CD14-positive monocyte (primary cell): ENCODE results near the gene OR14I1. TPM values are rescaled to one million over a fixed set of nuclear protein-coding genes. Genes with fewer than 3 reads are reported as not detected.

Source experiments
- DNase-seq, 3 donors: peaks; one replicate each; pipeline ENCODE4 v3.0.0-alpha.2; 2011 to 2022
- H2AFZ ChIP-seq: 2 replicates; pipeline ENCODE4 v1.6.0; 2012; ENCODE audit warnings: mild to moderate bottlenecking, low read depth, low read length, inconsistent platforms; ENCODE audit not compliant: insufficient read depth, poor library complexity, severe bottlenecking
- H3K27ac ChIP-seq, 2 donors: 1 replicate in 1 of 2; 2 replicates in 1 of 2; pipeline ENCODE4 v1.5.1; 2012 to 2013; ENCODE audit warnings: low read length in 2 of 2, control low read depth in 1 of 2, inconsistent platforms in 1 of 2, low read depth in 1 of 2, mild to moderate bottlenecking in 1 of 2
- H3K27me3 ChIP-seq, 2 donors: one replicate each; pipeline versions ENCODE4 v1.6.0 to v1.6.1; 2011 to 2013; ENCODE audit warnings: low read length in 2 of 2; ENCODE audit not compliant: control insufficient read depth in 2 of 2, insufficient read depth in 2 of 2
- H3K36me3 ChIP-seq, 2 donors: replicated peaks in 1 of 2; 1 replicate in 1 of 2; 2 replicates in 1 of 2; pipeline versions ENCODE4 v1.5.1 to v1.6.1; 2012 to 2013; ENCODE audit warnings: low read length in 2 of 2, control low read depth in 1 of 2, inconsistent platforms in 1 of 2, mild to moderate bottlenecking in 1 of 2; ENCODE audit not compliant: insufficient read depth in 2 of 2, control insufficient read depth in 1 of 2
- H3K4me1 ChIP-seq, 2 donors: 1 replicate in 1 of 2; 2 replicates in 1 of 2; pipeline versions ENCODE4 v1.5.1 to v1.6.1; 2012 to 2013; ENCODE audit warnings: low read length in 2 of 2, control low read depth in 1 of 2, inconsistent platforms in 1 of 2, mild to moderate bottlenecking in 1 of 2, moderate library complexity in 1 of 2; ENCODE audit not compliant: insufficient read depth in 2 of 2, control insufficient read depth in 1 of 2
- H3K4me2 ChIP-seq: replicated peaks from 2 replicates; pipeline ENCODE3; 2012; ENCODE audit warnings: low read length, moderate library complexity, mild to moderate bottlenecking; ENCODE audit not compliant: poor library complexity, severe bottlenecking; ENCODE audit errors: extremely low read depth
- H3K4me3 ChIP-seq, 3 experiments: fragments of 200-600 bp in 1 of 3; sonication (generic) in 1 of 3; replicated peaks in 1 of 3; 1 replicate in 2 of 3; 2 replicates in 1 of 3; pipeline ENCODE4 v1.5.1; 2011 to 2013; ENCODE audit warnings: low read length in 3 of 3, mild to moderate bottlenecking in 3 of 3, control low read depth in 2 of 3, low read depth in 2 of 3, inconsistent platforms in 1 of 3, moderate library complexity in 1 of 3
- H3K79me2 ChIP-seq: 2 replicates; pipeline ENCODE4 v1.6.0; 2012; ENCODE audit warnings: mild to moderate bottlenecking, control low read depth, inconsistent platforms, low read length, moderate library complexity; ENCODE audit not compliant: insufficient read depth
- H3K9ac ChIP-seq: 2 replicates; pipeline ENCODE4 v1.6.0; 2017; ENCODE audit warnings: low read length, mild to moderate bottlenecking; ENCODE audit not compliant: insufficient read depth, poor library complexity, severe bottlenecking
- H3K9me3 ChIP-seq, 2 donors: replicated peaks in 1 of 2; 1 replicate in 1 of 2; 2 replicates in 1 of 2; pipeline versions ENCODE4 v1.5.1 to v1.6.1; 2012 to 2013; ENCODE audit warnings: low read length in 2 of 2, control low read depth in 1 of 2; ENCODE audit not compliant: control insufficient read depth in 1 of 2, insufficient read depth in 1 of 2
- H4K20me1 ChIP-seq: 2 replicates; pipeline ENCODE4 v1.6.0; 2012; ENCODE audit warnings: mild to moderate bottlenecking, low read length, control low read depth, moderate library complexity; ENCODE audit not compliant: insufficient read depth
- H3K27ac Mint-ChIP-seq, 7 donors: one replicate each; pipeline ENCODE4 v1.8.0; 2020; ENCODE audit warnings: mild to moderate bottlenecking in 7 of 7, mixed read lengths in 7 of 7, moderate library complexity in 6 of 7, inconsistent platforms in 2 of 7
- H3K27me3 Mint-ChIP-seq, 3 donors: one replicate each; pipeline ENCODE4 v1.8.0; 2021 to 2022; ENCODE audit warnings: low read depth in 3 of 3, mild to moderate bottlenecking in 3 of 3, mixed read lengths in 3 of 3, moderate library complexity in 3 of 3, inconsistent platforms in 1 of 3
- H3K36me3 Mint-ChIP-seq, 2 donors: one replicate each; pipeline ENCODE4 v1.8.0; 2020; ENCODE audit warnings: mixed read lengths in 2 of 2, inconsistent platforms in 1 of 2, mild to moderate bottlenecking in 1 of 2
- H3K4me1 Mint-ChIP-seq: one replicate; pipeline ENCODE4 v1.8.0; 2020; ENCODE audit warnings: mild to moderate bottlenecking, mixed read lengths
- H3K4me3 Mint-ChIP-seq, 2 donors: one replicate each; pipeline ENCODE4 v1.8.0; 2020; ENCODE audit warnings: mild to moderate bottlenecking in 2 of 2, mixed read lengths in 2 of 2, moderate library complexity in 1 of 2
- H3K9me3 Mint-ChIP-seq, 7 donors: one replicate each; pipeline ENCODE4 v1.8.0; 2020 to 2022; ENCODE audit warnings: mixed read lengths in 7 of 7, mild to moderate bottlenecking in 6 of 7, moderate library complexity in 6 of 7, inconsistent platforms in 2 of 7
- WGBS: methylation state at CpG from one replicate; pipeline ENCODE4 v1.1.5; 2013; ENCODE audit warnings: missing lambda C conversion rate; ENCODE audit not compliant: insufficient coverage; 5-methylcytosine and 5-hydroxymethylcytosine counted together
- intact Hi-C, 2 donors: fragments of 100-400 bp; cut with micrococcal nuclease; formaldehyde crosslinking; loops; one replicate each; pipeline versions ENCODE4 v1.15.0 to v1.15.1; 2023
- polyA plus RNA-seq, 3 donors: library from polyadenylated mRNA; depleted of rRNA in 1 of 3; unstranded in 2 of 3; stranded (reverse) in 1 of 3; fragments of 300-500 nt in 2 of 3; fragments of >200 nt in 1 of 3; fragmentation: Illumina TruSeq in 2 of 3; gene quantifications; 1 replicate in 2 of 3; 2 replicates in 1 of 3; pipeline ENCODE4 v1.2.3, GENCODE V29; 2012 to 2021
- TF ChIP-seq, protein P1 (sequence below): fragments of 200-600 bp; IDR thresholded peaks from one replicate; pipeline ENCODE4 v1.8.0; 2022; ENCODE audit warnings: antibody characterized with exemption, mild to moderate bottlenecking

Gene OR14I1
- polyA plus RNA-seq, 3 donors: not detected

DNA sequence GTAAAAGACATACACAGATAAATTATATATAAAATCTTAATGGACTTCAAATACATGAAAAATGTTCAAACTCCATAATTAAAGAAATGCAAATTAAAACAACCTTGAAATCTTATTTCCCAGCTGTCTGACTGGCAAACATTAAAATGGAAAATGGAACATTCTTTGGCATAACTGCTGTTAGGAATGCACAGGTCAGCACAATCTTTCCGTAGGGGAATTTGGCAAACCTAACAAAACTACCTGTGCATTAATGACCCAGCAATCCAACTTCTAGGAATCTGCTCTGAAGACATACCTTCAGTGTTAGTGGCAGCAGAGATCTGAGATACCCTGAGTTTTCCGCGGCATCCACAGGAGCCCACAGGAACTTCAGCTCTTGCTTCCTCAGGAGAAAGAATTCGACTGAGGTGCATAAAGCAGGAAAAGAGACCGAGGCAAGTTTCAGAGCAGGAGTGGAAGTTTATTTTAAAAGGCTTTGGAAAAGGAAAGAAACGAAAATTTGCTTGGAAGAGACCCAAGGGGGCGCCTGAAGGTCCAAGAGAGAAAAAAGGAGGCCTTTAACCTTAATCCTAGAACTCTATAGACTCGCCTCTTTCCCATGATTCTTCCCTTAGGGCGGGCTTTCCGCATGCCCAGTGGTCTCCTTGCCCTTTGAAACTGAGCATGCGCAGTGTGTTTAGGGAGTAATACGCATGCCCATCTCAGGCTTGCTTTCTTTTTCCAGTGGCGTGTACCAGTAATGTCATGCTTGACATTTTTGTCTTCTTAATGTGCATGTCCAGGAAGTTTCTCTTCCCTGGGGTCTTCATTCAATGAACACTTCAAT lies 28.2 kb upstream of the OR14I1 start:
- Mint-ChIP-seq H3K36me3 (peaks cover 0 to 4% of the 10 kb centered on the region in 2 donors), H3K9me3 (peaks cover 3 to 31% (median 17%) of the 10 kb centered on the region in 7 donors), H3K4me1 (peaks cover 17% of the 10 kb centered on the region), H3K27me3 (peaks cover 0 to 3% (median 1%) of the 10 kb centered on the region in 3 donors), H3K4me3 (no peak overlapping the region), H3K27ac (peak overlapping the region in 1 of 7 donors; percentile 79)
- DNase-seq: no peak
- H3K36me3 ChIP-seq: no peaks in the 10 kb centered on the region
- no peak overlapping the region for H3K27ac ChIP-seq
- TF ChIP-seq, protein P1, sequence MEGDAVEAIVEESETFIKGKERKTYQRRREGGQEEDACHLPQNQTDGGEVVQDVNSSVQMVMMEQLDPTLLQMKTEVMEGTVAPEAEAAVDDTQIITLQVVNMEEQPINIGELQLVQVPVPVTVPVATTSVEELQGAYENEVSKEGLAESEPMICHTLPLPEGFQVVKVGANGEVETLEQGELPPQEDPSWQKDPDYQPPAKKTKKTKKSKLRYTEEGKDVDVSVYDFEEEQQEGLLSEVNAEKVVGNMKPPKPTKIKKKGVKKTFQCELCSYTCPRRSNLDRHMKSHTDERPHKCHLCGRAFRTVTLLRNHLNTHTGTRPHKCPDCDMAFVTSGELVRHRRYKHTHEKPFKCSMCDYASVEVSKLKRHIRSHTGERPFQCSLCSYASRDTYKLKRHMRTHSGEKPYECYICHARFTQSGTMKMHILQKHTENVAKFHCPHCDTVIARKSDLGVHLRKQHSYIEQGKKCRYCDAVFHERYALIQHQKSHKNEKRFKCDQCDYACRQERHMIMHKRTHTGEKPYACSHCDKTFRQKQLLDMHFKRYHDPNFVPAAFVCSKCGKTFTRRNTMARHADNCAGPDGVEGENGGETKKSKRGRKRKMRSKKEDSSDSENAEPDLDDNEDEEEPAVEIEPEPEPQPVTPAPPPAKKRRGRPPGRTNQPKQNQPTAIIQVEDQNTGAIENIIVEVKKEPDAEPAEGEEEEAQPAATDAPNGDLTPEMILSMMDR: no peak
- no peaks in the 10 kb centered on the region for H3K79me2 ChIP-seq
- no peak overlapping the region for H3K4me3 ChIP-seq
- no peak overlapping the region for H2AFZ ChIP-seq
- no peaks in the 10 kb centered on the region for H3K27me3 ChIP-seq
- no peak overlapping the region for H3K4me2 ChIP-seq
- no peaks in the 10 kb centered on the region for H4K20me1 ChIP-seq
- peaks cover 4% of the 10 kb centered on the region in 2 donors for H3K9me3 ChIP-seq
- intact Hi-C loops: no loop called here
- H3K4me1 ChIP-seq: no peaks in the 10 kb centered on the region
- 97% methylated on average over 5 of the region's 13 CpGs for WGBS
- H3K9ac ChIP-seq: no peak overlapping the region

GRCh38 chr1:248714248-248714647 lies 11.7 kb upstream of the OR14I1 start:
- H3K27ac Mint-ChIP-seq: no peak overlapping the region

More at GRCh38 chr1:248714248-248714647, 11.7 kb upstream of the OR14I1 start:
- TF ChIP-seq, protein P1: no peak
- no peaks in the 10 kb centered on the region for H4K20me1 ChIP-seq
- intact Hi-C loops: no loop called here
- H3K9me3 ChIP-seq: peaks cover 4 to 36% of the 10 kb centered on the region in 2 donors
- peaks cover 0 to 6% of the 10 kb centered on the region in 2 donors for H3K36me3 Mint-ChIP-seq
- H3K27me3 Mint-ChIP-seq: peaks cover 0 to 6% (median 0%) of the 10 kb centered on the region in 3 donors
- H3K27ac ChIP-seq: no peak overlapping the region
- H3K9ac ChIP-seq: no peak overlapping the region
- H3K9me3 Mint-ChIP-seq: peaks cover 17 to 46% (median 26%) of the 10 kb centered on the region in 7 donors
- no peak overlapping the region for H3K4me2 ChIP-seq
- H3K4me1 Mint-ChIP-seq: peaks cover 35% of the 10 kb centered on the region
- no peak overlapping the region for H2AFZ ChIP-seq
- no peaks in the 10 kb centered on the region for H3K36me3 ChIP-seq
- no peaks in the 10 kb centered on the region for H3K27me3 ChIP-seq
- H3K4me1 ChIP-seq: peaks cover 29 to 35% of the 10 kb centered on the region in 2 donors
- H3K4me3 Mint-ChIP-seq: no peak overlapping the region
- whole genome bisulfite sequencing: no CpG with 5 or more reads among the region's 3 CpGs
- DNase-seq: no peak
- no peak overlapping the region for H3K4me3 ChIP-seq
- no peaks in the 10 kb centered on the region for H3K79me2 ChIP-seq
